HG03565 (cell line): Measurements from ENCODE around the gene MAST4.
"Not testable (repeated sequence)": the region's sequence is repeated elsewhere in the genome, so short reads cannot be mapped to it uniquely, and the experiment has no call there.

Experiments
- ATAC-seq: cut with Tn5 transposase; IDR thresholded peaks from one replicate; pipeline ENCODE4 v1.9.1; 2021; ENCODE audit warnings: mild to moderate bottlenecking, moderate library complexity; ENCODE audit not compliant: unreplicated experiment

The MAST4 gene

DNA sequence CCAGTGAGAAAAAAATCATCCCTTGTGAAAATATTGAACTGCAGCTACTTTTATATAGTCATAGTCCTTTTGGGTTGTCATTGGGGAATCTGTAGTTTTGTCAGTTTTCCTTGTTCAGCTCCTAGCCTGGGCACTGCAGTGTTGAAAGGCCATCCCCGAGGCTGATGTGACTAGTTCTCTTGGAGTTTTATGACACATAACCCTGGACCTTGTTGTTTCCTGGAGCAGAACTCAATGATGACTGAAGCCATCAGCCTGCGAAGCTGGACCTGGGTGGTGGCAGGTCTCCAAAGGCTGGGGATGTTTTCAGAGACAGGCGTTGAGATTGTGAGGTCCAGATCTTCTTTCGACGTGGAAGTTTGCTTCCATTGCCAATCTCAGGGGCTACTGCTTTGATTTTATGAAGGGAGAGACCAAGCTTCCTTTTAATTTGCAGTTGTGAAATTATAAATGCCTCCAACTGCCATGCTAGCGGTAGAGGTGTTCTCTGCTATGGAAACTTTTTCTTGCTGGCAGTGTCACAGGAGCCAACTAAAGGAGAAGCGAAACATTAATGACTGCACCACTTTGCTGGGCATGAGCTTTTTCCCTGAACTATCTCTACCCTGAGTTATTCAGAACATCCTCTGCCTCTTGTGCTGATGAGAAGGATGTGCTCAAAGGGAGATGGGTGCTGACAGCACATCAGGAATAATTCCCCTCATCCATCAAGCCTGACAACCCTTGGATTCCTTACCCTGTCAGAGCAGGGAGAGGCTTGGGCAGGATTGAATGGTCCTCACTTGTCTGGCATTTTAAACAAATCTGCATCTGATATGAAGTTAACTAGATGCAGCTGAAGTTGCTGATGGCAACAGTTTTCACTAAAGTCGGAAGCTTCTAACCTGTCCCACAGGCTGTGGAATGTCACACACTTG is 209.6 kb downstream of the MAST4 start:
- ATAC-seq: no peak

DNA sequence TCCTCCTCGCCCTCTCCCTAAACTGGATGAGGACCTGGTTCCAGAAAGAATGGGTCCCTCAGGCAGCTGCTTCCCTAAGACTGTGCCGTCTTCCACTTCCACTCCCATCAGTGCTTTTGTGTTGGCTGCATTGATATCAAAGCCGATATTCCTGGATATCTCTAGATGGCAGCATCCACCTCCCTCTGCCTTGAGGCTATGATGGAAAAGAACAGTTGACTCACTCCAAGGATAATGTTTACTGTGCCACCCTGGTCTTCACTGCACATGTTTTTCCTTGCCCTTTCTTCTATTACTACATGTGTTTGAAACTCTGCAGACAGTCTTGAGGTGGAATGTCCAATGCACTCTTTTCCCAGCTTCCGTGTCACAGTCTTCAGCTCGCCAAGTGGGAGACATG is 211.6 kb downstream of the MAST4 start:
- no peak for ATAC-seq

DNA sequence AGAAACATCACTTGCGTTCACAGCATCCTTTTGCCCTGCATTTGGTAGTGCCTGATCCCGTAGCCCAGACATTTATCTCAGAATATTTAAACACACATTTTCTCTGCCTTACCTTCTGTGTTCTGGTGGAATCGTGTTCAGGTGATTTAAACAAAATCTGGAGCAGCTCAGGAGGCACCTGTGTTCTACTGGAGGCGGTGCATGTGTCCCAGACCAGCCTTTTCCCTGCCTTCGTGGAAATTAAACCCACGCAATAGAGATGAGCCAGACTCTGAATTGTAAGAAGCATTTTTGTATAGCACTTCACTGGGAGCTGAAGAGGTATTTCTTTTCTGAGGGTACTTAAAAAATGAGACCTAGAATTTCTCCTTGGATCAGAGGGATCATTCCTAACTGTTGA is 212.5 kb downstream of the MAST4 start:
- ATAC-seq: no peak

DNA sequence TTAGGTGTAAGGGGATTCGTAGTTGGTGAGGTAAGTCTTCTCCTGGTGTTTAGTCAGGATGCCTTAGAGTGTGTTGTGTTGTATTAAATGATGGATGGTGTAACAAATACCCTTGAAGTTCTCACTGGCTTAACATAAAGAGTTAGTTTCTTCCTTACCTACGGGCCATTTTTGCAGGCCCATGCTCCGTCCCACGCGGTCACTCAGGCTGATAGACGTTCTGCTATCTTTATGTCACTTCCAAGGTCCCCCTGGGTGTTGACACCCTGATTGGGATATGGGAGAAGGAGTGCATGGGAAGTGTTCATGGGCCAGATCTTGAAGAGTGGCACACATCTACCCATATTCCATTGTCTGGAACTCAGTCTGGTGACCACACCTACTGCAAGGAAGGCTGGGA is 214.0 kb downstream of the MAST4 start:
- ATAC-seq: no peak

DNA sequence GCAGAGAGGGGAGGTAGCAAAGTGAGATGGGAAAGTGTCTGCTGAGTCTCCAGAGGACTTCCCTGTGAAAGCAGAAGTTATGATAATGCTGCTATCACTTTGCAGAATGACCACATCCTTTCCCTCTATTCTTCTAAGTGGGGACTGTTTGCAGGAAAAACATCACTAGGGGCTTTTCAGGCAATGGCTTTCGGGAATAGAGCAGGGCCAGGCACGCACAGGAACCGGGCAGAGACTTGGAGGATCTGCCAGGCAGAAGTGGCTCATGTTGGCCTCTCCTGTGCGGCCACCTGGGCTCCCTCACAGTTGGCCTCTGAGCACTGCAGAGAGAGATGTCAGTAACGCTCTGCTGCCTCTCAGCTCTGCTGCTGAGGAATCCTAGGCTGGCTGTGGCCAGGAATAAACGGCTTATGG is 214.7 kb downstream of the MAST4 start:
- no peak for ATAC-seq

DNA sequence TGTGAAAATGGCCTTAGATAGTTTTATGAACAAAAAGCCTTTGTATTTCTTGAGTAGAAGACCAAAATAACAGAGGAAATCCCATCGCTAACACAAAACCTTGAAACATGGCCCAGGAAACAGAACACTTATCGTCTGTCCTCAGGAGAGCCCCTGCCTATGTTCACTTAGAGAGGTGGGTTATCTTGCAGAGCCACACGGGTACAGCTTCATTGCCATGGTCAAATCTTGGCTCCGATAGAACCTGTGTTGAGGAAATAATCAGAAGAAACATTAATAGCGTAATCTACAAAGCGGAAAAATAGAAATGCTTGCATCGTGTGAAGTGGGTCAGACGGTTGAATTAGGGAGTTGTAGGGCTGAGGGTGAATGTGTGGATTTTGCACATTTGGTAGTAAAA is 216.1 kb downstream of the MAST4 start:
- no peak for ATAC-seq

DNA sequence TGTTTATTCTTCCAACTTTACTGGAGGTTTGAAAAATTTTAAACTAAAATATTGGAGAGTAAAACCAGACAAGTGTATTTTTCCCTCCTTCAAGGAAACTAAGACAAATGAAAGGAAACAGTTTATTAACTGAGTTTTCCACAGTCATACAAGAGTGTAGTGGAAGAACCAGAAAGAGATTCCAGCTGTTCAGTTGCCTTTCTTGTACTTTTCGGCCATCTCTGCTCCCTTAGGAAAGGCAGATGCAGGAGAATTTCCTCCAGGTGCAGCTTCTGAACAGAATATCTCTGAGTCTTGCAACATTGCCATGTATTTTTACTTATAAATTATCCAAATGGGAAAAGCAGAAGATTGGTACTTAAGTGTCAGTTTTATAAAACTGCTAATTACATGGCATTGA is 217.1 kb downstream of the MAST4 start:
- no peak for ATAC-seq

DNA sequence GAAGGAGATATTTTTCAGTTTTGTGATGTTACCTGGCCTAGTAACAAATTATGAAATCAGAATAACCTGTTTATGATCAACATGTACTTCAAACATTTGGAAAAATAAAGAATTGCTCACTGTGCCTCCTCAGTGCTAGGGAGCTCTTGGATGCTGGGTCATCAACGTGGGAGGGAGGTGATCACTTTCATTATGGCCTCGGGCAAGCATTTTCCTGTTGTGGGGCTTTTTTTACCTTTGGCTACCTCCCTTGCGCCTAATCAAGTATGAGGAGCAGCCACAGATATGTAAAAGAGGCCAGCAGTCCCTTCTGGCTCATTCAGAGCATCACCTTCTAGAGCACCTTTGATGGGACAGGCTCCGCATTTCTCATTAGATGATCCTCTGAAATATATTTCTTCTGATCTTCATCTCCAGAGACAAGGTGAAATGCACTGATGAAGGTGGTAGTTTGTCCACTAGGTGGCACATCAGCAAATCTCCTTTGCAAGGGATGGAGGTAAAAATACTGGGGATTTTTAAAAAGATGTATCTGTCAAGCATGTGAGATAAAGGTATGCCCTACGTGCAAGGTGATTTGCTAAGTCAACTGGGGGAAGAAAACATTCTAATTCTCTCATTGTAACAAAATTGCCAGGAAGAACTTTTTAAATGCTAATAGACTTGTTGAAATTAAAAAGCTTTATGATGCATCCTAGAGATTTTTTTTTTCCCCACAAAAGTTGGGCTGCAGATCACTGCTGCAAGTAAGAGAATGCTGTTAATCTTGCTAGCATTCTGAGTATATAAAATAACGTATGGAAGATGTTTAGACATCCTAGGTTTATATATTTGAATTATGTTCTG is 218.2 kb downstream of the MAST4 start:
- ATAC-seq: no peak

DNA sequence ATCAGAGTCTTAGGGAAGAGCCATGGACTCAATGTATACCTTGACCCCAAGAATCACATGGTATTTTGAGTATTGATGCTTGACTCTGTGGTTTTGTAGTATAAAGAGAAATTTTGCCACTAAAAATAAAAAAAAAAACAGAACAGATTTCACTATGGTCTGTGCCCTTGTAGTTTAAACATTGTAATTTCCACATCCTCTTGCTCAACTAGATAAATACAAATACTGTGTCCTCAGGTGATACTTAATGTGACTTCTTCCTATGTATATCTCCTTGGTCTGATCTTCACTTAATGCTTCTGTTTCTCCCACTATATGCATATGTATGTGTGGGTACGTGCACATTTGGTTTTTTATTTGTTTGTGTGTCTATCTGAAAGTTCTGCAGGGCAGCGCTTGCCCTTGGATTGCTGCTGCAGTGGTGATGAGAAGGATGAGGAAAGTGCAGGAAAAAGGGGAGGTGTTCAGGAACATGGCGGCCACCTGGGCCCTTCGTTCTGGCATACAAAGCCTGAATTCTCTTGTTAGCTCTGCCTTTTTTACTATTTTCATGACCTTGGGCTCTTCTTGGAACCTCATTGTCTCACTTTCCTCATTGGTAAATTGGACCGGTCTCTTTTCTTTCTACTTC is 222.2 kb downstream of the MAST4 start:
- no peak for ATAC-seq

DNA sequence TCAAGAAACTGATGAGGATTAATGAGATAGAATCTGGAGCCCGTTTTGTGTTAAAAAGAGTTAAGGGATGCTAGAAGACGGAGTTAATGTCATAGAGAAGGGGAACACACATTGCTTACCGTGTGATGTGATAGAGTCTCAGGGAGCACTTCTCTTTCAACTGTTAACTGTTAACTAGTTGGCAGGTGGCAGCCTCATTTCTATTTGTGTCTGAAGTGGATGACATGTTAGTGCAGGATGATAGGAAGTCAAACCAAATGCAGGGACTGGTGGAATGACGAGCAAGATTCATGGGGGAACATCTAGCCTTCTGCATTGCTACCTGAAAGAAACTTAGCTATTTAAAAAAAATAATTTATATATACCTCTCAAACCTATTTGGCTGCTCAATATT is 222.7 kb downstream of the MAST4 start:
- no peak for ATAC-seq

DNA sequence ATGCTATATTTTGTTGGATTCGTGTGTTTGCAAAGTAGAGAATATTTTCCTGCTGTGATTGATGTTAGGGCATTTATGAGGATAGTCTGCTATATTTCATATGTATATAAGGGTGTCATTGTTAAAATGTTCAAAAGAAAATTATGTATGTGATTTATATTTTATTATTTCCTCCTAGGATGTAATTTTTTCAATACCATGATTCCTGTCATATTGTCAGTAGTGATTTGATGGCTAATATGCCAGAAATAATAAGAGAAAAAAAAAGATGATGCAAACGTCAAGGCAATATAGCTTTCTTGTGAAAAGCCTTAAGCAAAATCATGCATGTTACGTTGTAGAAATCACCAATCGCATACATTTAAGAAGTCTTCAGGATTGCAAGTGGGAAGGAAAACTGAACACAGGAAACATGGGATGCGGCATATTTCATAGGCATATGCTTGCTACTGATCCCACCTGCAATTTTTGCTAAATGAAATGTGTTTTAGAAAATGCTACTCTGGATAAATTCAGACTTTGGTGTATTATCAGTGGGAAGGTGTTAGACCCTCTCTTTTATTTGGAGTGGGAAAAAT is 224.5 kb downstream of the MAST4 start:
- ATAC-seq: no peak

DNA sequence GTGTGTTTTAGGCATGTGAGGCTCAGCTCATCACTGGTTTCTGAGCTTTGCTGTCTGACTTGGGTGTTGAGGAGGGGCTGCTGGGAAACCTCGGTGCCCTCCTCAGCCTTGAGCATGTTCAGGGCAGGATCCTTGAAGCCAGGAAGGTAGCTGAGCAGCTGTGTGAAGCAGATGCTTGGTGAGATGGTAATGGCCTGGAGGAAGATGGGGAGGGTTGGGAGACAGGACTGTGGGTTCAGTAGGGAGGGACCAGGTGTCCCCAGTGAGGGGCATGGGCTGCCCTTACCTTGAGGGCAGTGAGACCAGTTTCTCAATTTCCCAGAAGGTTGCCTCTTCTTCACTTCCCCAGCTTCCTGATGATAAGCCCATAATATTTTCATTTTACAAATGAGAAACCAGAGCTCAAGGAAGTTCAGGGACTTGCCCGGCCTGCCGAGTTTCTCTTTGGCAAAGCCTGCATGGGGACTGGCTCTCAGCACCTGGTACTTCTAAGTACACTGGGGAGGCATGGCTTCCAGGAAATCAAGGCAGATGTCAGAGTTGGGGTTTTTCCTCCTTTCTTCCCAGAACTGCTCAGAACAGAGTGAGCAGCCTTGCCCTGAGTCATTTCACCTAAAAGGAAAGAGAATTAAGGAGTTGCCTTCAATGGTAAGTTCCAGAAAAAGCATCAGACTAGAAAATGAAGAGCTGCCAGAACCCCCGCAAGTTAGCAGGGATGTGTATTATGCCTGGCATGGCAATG is 225.7 kb downstream of the MAST4 start:
- no peak for ATAC-seq

DNA sequence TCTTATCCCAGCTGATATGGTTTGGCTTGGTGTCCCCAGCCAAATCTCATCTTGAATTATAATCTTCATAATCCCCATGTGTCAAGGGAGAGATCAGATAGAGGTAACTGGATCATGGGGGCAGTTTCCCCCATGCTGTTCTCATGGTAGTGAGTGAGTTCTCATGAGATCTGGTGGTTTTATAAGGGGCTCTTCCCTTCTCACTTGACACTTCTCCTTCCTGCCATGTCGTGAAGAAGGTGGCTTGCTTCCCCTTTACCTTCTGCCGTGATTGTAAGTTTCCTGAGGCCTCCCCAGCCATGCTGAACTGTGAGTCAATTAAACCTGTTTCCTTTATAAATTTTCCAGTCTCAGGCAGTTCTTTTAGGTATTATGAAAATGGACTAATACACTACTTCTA is 226.7 kb downstream of the MAST4 start:
- not testable (repeated sequence) for ATAC-seq

DNA sequence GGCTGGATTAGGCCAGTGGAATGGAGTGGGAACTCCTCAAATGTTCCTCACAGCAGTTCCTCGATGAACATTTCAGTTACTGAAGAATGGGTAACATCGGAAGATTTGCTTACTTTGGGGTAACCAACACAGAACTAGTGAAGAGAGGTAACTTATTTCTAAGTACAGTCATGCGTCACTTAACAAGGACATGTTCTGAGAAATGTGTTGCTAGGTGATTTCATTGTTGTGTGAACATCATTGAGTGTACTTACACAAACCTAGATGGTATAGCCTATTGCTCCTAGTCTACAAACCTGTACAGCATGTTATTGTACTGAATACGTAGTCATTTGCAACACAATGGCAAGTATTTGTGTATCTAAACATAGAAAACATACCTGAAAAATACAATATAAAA is 228.3 kb downstream of the MAST4 start:
- no peak for ATAC-seq

DNA sequence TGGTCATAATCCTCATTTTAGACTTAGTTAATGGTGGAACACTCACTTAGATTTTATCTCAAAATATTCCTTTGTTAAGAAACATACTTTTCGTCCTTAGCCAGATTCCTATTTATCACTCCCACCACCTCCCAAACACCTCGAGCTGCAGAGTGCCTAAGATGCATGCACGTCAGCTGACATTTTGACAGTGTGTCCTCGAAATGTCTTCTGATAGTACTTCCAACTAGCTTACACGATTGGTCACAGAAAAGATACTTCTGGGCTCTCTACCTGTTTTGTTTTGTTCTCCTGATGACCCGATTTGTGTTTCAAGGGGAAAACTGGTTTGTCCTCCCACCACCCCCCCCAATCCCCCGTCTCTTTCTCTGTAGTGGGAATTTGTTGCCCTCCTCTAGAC is 230.1 kb downstream of the MAST4 start:
- no peak for ATAC-seq

DNA sequence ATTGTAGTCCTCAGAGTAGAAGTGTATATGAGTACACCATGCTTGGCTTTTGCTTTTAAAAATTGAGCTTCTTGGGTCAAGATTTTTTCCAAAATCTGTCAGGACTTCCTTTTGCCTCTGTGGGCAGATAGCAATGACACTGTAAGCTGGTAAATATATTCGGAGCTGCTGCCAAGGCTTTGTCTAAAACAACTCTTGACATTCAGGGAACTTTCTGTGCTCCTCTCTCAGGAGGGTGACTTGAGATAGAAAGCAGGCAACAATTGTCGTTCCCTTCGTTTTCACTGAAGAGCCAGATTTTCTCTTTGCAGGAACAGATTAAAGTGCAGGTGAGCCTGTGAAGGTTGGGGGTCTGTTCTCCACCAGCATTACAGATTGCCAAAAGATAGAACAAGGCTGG is 230.5 kb downstream of the MAST4 start:
- no peak for ATAC-seq

DNA sequence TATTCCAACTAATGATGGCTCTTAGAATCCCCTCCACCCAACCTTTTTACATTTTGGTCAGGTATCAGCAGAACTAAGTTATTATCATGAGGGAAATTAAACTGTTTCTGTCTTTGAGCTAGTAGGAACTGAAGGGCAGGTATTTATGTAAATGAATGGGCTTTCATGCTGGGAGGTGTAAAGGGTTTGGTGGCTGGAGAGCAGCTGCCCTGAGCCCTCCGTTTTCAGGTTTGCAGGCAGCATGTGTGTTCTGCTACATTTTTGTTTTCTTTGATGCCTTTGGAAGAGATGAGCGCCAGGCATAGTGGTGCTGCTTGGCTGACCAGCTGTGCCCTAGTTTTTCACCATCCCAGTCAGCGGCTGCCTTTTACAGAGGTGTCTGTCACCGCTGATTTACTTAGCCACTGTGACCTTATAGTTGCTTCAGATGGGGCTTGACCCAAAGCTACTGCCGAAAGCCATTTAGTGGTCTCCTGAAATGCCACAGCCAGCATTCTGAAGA is 231.9 kb downstream of the MAST4 start:
- ATAC-seq: peak; percentile 8

DNA sequence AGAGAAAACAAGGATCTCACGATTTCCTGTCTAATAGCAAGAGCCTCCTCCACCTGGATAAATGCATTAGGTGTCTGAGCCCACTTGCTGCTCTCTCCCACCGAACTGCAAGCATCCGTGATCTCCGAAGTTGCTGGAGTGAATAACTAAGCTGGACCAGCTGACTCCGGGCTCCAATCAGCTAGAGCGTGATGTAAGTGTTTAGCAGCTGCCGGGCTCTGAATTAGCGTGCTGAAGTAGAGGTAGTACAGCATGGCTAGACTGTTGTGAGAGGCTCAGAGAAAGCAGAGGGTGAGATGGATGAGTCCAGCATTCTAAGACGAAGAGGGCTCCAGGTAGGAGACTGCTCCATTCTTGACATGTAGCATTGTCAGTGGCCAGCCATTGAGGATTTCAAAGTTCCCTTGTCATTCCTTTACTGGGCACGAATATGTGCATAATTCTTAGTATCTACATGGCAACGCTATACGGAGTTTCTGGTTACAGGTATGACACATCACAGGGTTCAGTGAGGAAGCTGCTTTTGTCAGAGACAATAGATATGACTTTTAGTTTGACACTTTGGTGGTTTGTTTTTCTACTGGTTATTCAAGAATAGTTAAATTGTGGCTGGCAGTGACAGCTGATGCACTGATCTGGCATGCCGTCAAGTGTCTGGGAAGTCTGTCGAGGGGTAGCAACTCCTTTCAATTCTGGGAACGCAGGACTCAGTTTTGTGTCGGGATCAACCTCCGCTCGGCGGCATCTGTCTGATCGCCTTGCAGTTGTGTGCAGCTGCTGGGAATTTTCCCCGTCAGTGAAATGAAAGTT is 232.6 kb downstream of the MAST4 start:
- peak; percentile 59 for ATAC-seq

DNA sequence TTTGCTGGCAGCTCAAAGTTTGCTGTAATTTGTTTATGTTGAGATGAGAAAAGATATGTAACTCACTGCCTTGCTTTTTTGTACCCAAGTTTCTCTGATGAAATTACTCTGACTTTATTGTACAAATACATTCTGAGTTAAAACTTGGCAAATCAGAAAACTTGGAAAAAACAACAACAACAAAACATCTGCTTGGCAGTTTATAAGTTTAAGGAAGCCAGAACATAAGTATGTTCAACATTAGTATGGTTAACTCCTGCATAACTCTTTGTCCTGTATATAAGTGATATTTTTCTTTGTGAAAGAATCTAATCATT is 233.1 kb downstream of the MAST4 start:
- no peak for ATAC-seq

DNA sequence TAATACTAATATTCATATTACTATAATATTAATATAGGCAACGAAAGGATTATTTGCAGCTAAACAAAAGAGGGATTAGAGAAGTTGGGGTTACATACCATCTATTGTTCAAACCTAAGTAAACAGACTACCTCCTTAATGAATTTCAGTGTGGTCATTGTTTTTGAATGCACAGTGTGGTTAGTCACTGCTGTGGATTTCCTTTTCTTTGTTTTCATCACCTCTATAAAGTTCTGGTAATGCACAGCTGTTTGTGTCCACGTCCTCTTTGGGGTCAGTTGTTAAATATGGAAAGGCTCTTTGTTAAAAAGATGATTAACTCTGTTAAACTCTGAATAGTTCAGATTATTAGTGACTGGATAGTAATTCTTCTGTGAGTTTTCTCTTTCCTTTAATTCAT is 233.6 kb downstream of the MAST4 start:
- no peak for ATAC-seq
